Fibroblast of villous mesenchyme (primary cell): ENCODE data around the gene MTRFR. TPM values are rescaled to one million over a fixed set of nuclear protein-coding genes. Genes with fewer than 3 reads are reported as not detected.

ENCODE experiments used
- DNase-seq: peaks from one replicate; pipeline ENCODE4 v3.0.0-alpha.2; 2010; ENCODE audit warnings: low read depth
- H3K4me3 ChIP-seq: 2 replicates; pipeline ENCODE4 v1.5.1; 2011; ENCODE audit warnings: low read depth, mild to moderate bottlenecking, low read length
- small RNA-seq: library from RNA; depleted of rRNA; stranded (forward); fragments of <200 nt; gene quantifications from one replicate; pipeline ENCODE3, GENCODE V24; 2012
- total RNA-seq: library from RNA; depleted of rRNA; stranded (reverse); fragments of >200 nt; gene quantifications from 2 replicates; pipeline ENCODE4 v1.2.3, GENCODE V29; 2012
- TF ChIP-seq, protein P1 (sequence below): IDR thresholded peaks from 2 replicates; pipeline ENCODE4 v1.5.1; 2012; ENCODE audit warnings: low read depth, mild to moderate bottlenecking, low read length; ENCODE audit not compliant: insufficient read depth

Gene MTRFR
- total RNA-seq, 1 donor = 10.4 TPM

GRCh38 chr12:123286652-123287373 lies 53.6 kb downstream of the MTRFR start:
- no peak for DNase-seq
- H3K4me3 ChIP-seq = no peak overlapping the region
- TF ChIP-seq, protein P1, sequence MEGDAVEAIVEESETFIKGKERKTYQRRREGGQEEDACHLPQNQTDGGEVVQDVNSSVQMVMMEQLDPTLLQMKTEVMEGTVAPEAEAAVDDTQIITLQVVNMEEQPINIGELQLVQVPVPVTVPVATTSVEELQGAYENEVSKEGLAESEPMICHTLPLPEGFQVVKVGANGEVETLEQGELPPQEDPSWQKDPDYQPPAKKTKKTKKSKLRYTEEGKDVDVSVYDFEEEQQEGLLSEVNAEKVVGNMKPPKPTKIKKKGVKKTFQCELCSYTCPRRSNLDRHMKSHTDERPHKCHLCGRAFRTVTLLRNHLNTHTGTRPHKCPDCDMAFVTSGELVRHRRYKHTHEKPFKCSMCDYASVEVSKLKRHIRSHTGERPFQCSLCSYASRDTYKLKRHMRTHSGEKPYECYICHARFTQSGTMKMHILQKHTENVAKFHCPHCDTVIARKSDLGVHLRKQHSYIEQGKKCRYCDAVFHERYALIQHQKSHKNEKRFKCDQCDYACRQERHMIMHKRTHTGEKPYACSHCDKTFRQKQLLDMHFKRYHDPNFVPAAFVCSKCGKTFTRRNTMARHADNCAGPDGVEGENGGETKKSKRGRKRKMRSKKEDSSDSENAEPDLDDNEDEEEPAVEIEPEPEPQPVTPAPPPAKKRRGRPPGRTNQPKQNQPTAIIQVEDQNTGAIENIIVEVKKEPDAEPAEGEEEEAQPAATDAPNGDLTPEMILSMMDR = no peak

- TF ChIP-seq, protein P1 = no peak
- no peak for DNase-seq
These were observed 55.6 kb downstream of the MTRFR start for GRCh38 chr12:123288751-123289346.

GRCh38 chr12:123289911-123290310 lies 56.7 kb downstream of the MTRFR start:
- DNase-seq = no peak
- TF ChIP-seq, protein P1 = no peak
- H3K4me3 ChIP-seq = no peak overlapping the region

More at GRCh38 chr12:123288751-123289346, 55.6 kb downstream of the MTRFR start:
- no peak overlapping the region for H3K4me3 ChIP-seq

DNA sequence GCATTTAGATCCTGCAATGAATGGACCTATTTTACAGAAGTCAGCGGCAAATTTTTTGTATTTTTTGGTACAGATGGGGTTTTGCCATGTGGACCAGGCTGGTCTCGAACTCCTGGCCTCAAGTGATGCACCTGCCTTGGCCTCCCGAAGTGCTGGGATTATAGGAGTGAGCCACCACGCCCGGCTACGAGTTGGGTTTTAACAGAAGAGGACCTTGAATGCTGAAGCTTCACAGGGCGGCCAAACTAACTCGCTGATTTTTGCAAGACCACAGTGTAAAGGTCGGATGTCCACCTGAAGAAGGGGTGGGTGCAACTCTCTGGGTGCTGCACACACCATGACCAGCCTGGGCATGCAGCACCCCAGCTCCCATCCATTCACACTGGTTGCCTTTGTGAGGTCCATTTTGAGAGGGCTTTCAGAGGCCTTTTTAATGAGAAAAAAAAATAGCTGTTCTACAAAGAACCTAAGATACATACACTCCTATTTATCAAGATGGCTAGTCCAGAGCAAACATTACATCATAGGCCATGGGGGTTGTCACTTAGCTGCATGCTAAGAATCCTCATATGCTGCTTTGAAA lies 60.0 kb downstream of the MTRFR start:
- TF ChIP-seq, protein P1 = no peak
- no peak overlapping the region for H3K4me3 ChIP-seq
- no peak for DNase-seq

DNA sequence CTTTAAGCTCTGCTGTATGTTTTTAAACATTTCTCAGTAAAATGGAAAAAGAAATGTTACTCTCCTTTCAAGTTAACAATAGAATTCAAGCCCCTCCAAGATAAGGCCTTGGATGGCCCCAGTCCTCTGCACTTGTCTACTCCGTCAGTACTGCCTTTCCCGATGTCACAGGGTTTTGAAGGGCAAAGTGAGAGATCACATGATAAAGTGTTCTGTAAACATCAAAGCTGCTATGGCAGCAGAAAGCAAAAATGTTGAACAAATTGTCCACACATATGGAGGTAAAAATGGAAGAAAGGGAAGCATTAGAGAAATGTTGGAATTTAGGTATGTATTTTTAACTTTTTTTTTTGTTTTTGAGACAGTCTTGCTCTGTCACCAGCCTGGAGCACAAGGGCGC lies 71.9 kb downstream of the MTRFR start:
- H3K4me3 ChIP-seq = no peak overlapping the region
- no peak for DNase-seq
- TF ChIP-seq, protein P1 = no peak

DNA sequence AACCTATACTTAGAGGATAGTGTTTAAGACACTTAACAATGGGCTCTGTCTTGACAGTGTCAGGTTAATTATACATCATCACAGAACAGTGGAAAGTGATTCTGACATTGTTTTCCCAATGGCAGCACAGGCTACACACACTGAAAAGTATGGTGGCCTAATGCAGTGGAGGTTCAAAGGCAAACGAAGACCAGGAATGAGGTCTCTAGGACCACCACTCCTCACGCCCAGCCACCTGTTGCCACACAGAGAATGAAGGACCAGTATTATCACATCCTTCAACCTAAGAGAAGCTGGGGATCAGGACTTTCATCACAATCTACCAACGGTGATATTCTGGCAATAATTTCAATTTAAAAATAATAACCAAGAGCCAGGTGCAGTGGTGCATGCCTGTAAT lies 73.0 kb downstream of the MTRFR start:
- H3K4me3 ChIP-seq = no peak overlapping the region
- TF ChIP-seq, protein P1 = no peak
- no peak for DNase-seq

Small RNAs within 50 kb of the gene (small RNA-seq; reads per million reads assigned to genes)
- not detected for gene RNA5SP375

Other genes starting within 250 kb of the MTRFR start
- 3.9 and 4.2 TPM in 2 replicates for gene PITPNM2, start 82.3 kb upstream of the MTRFR start, total RNA-seq
- gene MPHOSPH9, start 295 bp upstream of the MTRFR start, total RNA-seq = 43.5 and 61.3 TPM in 2 replicates
- 212 and 319 TPM in 2 replicates for gene CDK2AP1, start 38.4 kb downstream of the MTRFR start, total RNA-seq
- 26.7 and 41.0 TPM in 2 replicates for gene SBNO1, start 131.4 kb downstream of the MTRFR start, total RNA-seq
- gene KMT5A, start 150.7 kb downstream of the MTRFR start, total RNA-seq = 45.7 and 62.2 TPM in 2 replicates
- gene RILPL2, start 203.2 kb downstream of the MTRFR start, total RNA-seq = 3.5 and 5.6 TPM in 2 replicates
- gene SNRNP35, start 224.7 kb downstream of the MTRFR start, total RNA-seq = 14.8 and 20.7 TPM in 2 replicates